Suprapubic skin (tissue), 4 donors: Measurements from ENCODE around the gene CT83. TPM values are rescaled to one million over a fixed set of nuclear protein-coding genes. Genes with fewer than 3 reads are reported as not detected.

ENCODE experiments used
- DNase-seq, 2 donors: peaks; one replicate each; pipeline ENCODE4 v3.0.0-alpha.2; 2019; ENCODE audit warnings: low spot score in 2 of 2
- H3K27ac ChIP-seq: fragments of 200-600 bp; sonication (generic); one replicate; pipeline ENCODE4 v1.5.1; 2019
- H3K27me3 ChIP-seq: fragments of 200-600 bp; sonication (generic); one replicate; pipeline ENCODE4 v1.5.1; 2019
- H3K36me3 ChIP-seq: fragments of 200-600 bp; sonication (generic); one replicate; pipeline ENCODE4 v1.5.1; 2019
- H3K4me1 ChIP-seq: fragments of 200-600 bp; sonication (generic); one replicate; pipeline ENCODE4 v1.5.1; 2019
- H3K4me3 ChIP-seq: fragments of 200-600 bp; sonication (generic); one replicate; pipeline ENCODE4 v1.5.1; 2019; ENCODE audit warnings: mild to moderate bottlenecking
- H3K9me3 ChIP-seq: fragments of 200-600 bp; sonication (generic); one replicate; pipeline ENCODE4 v1.5.1; 2019
- CTCF ChIP-seq, 2 donors: fragments of 200-600 bp in 1 of 2; fragments of 450-650 bp in 1 of 2; sonication (generic) in 1 of 2; IDR thresholded peaks; one replicate each; pipeline ENCODE4 v1.5.1; 2016 to 2019; ENCODE audit warnings: antibody characterized with exemption in 2 of 2, mild to moderate bottlenecking in 1 of 2, moderate library complexity in 1 of 2
- EP300 ChIP-seq: sonication (generic); formaldehyde crosslinking; IDR thresholded peaks from one replicate; pipeline ENCODE4 v1.6.1; 2017; ENCODE audit warnings: antibody characterized with exemption
- POLR2A ChIP-seq, 2 donors: fragments of 450-650 bp; IDR thresholded peaks; one replicate each; pipeline ENCODE4 v1.6.1; 2017; ENCODE audit warnings: antibody characterized with exemption in 2 of 2, mild to moderate bottlenecking in 2 of 2, moderate library complexity in 2 of 2
- POLR2AphosphoS5 ChIP-seq, 3 donors: sonication (generic); formaldehyde crosslinking; IDR thresholded peaks; one replicate each; pipeline ENCODE4 v1.6.1; 2017; ENCODE audit warnings: antibody characterized with exemption in 3 of 3
- WGBS: methylation state at CpG from one replicate; pipeline ENCODE4 v1.1.5; 2018; 5-methylcytosine and 5-hydroxymethylcytosine counted together
- total RNA-seq, 4 donors: library from RNA; depleted of rRNA; stranded (reverse); fragments of >200 nt; gene quantifications; one replicate each; pipeline ENCODE4 v1.1.0, GENCODE V29; 2016

Gene CT83
- not detected for total RNA-seq

GRCh38 chrX:116462822-116463221 lies at the start of gene CT83:
TSS of gene CT83 (minus strand) at chrX:116462976. CDS start at chrX:116462856, 120 bp downstream.
- no peak within 1 kb of the TSS for H3K27ac ChIP-seq
- H3K4me1 ChIP-seq, result no peaks in the 10 kb centered on the region
- WGBS, result 69% methylated on average over 18 of the region's 18 CpGs
- H3K4me3 ChIP-seq, result no peak within 1 kb of the TSS
- no peak for DNase-seq
- TF ChIP-seq POLR2AphosphoS5 (IDR thresholded peaks at IDR 0.05) (no peak), CTCF (IDR thresholded peaks at IDR 0.05) (no peak), EP300 (no peak), POLR2A (IDR thresholded peaks at IDR 0.05) (no peak)
- no peaks in the 10 kb centered on the region for H3K27me3 ChIP-seq
- H3K36me3 ChIP-seq, result no peaks in the 10 kb centered on the region
- no peaks in the 10 kb centered on the region for H3K9me3 ChIP-seq

- no peaks in the 10 kb centered on the region for H3K27me3 ChIP-seq
- H3K4me1 ChIP-seq, result no peaks in the 10 kb centered on the region
- no peak overlapping the region for H3K27ac ChIP-seq
- DNase-seq, result no peak
- H3K4me3 ChIP-seq, result no peak overlapping the region
- H3K9me3 ChIP-seq, result no peaks in the 10 kb centered on the region
- TF ChIP-seq CTCF (IDR thresholded peaks at IDR 0.05), result no peak
- no peaks in the 10 kb centered on the region for H3K36me3 ChIP-seq
These were observed 37.0 kb upstream of the CT83 start for GRCh38 chrX:116499780-116500179.

GRCh38 chrX:116493271-116493670 lies 30.5 kb upstream of the CT83 start:
- Histone ChIP-seq H3K36me3 (no peaks in the 10 kb centered on the region), H3K4me3 (no peak overlapping the region), H3K27me3 (no peaks in the 10 kb centered on the region), H3K27ac (no peak overlapping the region), H3K4me1 (no peaks in the 10 kb centered on the region), H3K9me3 (no peaks in the 10 kb centered on the region)
- TF ChIP-seq POLR2A (IDR thresholded peaks at IDR 0.05), result no peak
- 55% methylated on average over 2 of the region's 2 CpGs for WGBS
- DNase-seq, result no peak

GRCh38 chrX:116490104-116490503 lies 27.3 kb upstream of the CT83 start:
- no peak for DNase-seq
- Histone ChIP-seq H3K27me3 (no peaks in the 10 kb centered on the region), H3K4me3 (no peak overlapping the region), H3K27ac (no peak overlapping the region), H3K9me3 (no peaks in the 10 kb centered on the region), H3K4me1 (no peaks in the 10 kb centered on the region), H3K36me3 (no peaks in the 10 kb centered on the region)
- no peak for TF ChIP-seq EP300
- no peak for TF ChIP-seq CTCF (IDR thresholded peaks at IDR 0.05)

- DNase-seq, result no peak
- no peaks in the 10 kb centered on the region for H3K9me3 ChIP-seq
- 81% methylated on average over 2 of the region's 2 CpGs for WGBS
These were observed 17.3 kb upstream of the CT83 start for GRCh38 chrX:116480059-116480458.

More at GRCh38 chrX:116480059-116480458, 17.3 kb upstream of the CT83 start:
- no peaks in the 10 kb centered on the region for H3K36me3 ChIP-seq
- TF ChIP-seq POLR2A (IDR thresholded peaks at IDR 0.05), result no peak
- no peak for TF ChIP-seq CTCF (IDR thresholded peaks at IDR 0.05)
- TF ChIP-seq EP300, result no peak
- TF ChIP-seq POLR2AphosphoS5 (IDR thresholded peaks at IDR 0.05), result no peak
- H3K27me3 ChIP-seq, result no peaks in the 10 kb centered on the region
- no peaks in the 10 kb centered on the region for H3K4me1 ChIP-seq
- H3K27ac ChIP-seq, result no peak overlapping the region
- H3K4me3 ChIP-seq, result no peak overlapping the region
